Kidney (tissue), 14 donors: ENCODE results near the gene PPP6C. TPM values are rescaled to one million over a fixed set of nuclear protein-coding genes. Genes with fewer than 3 reads are reported as not detected.
"Not testable (repeated sequence)": the region's sequence is repeated elsewhere in the genome, so short reads cannot be mapped to it uniquely, and the experiment has no call there.

Experiments used
- DNase-seq, 5 donors: peaks; one replicate each; pipeline ENCODE4 v3.0.0-alpha.2; 2013 to 2020
- FAIRE-seq: peaks from 2 replicates; lab custom pipeline; 2012; peaks lifted over from hg19 to GRCh38; lab: Jason Lieb, UNC
- H3K27ac ChIP-seq, 2 donors: one replicate each; pipeline ENCODE4 v1.7.0; 2013; ENCODE audit warnings: low read depth in 2 of 2, low read length in 2 of 2, inconsistent platforms in 1 of 2
- H3K27me3 ChIP-seq: one replicate; pipeline ENCODE4 v1.7.1; 2013; ENCODE audit warnings: low read length, inconsistent platforms; ENCODE audit not compliant: control insufficient read depth, insufficient read depth
- H3K36me3 ChIP-seq, 3 donors: one replicate each; pipeline versions ENCODE4 v1.7.0 to v1.7.1; 2013; ENCODE audit warnings: low read length in 3 of 3, control low read depth in 1 of 3, inconsistent platforms in 1 of 3; ENCODE audit not compliant: insufficient read depth in 3 of 3, control insufficient read depth in 2 of 3
- H3K4me1 ChIP-seq, 3 donors: one replicate each; pipeline versions ENCODE4 v1.7.0 to v1.7.1; 2013; ENCODE audit warnings: low read length in 3 of 3, inconsistent platforms in 1 of 3, low read depth in 1 of 3; ENCODE audit not compliant: control insufficient read depth in 2 of 3, insufficient read depth in 2 of 3
- H3K4me3 ChIP-seq, 3 donors: one replicate each; pipeline versions ENCODE4 v1.7.0 to v1.8.1; 2013; ENCODE audit warnings: low read length in 3 of 3, control low read depth in 1 of 3, inconsistent platforms in 1 of 3
- H3K9ac ChIP-seq, 3 donors: one replicate each; pipeline versions ENCODE4 v1.7.0 to v1.7.1; 2013; ENCODE audit warnings: low read length in 3 of 3, control low read depth in 1 of 3, inconsistent platforms in 1 of 3
- H3K9me3 ChIP-seq, 3 donors: one replicate each; pipeline versions ENCODE4 v1.7.0 to v1.7.1; 2013; ENCODE audit warnings: low read length in 3 of 3, control low read depth in 1 of 3, inconsistent platforms in 1 of 3; ENCODE audit not compliant: control insufficient read depth in 2 of 3, insufficient read depth in 1 of 3
- CTCF ChIP-seq: IDR thresholded peaks from 3 replicates; pipeline ENCODE4 v1.5.1; 2012; ENCODE audit warnings: mild to moderate bottlenecking, moderate library complexity, borderline replicate concordance; ENCODE audit not compliant: insufficient read depth; ENCODE audit errors: extremely low read depth
- intact Hi-C: fragments of 100-400 bp; cut with DNase I; formaldehyde crosslinking; loops from one replicate; pipeline ENCODE4 v1.11.1; 2022
- polyA plus RNA-seq: library from polyadenylated mRNA; stranded (reverse); fragments of 350-450 nt; fragmentation: Illumina TruSeq; extraction: RNeasy Lipid Tissue Mini Kit (QIAGEN cat#74804); gene quantifications from one replicate; pipeline ENCODE4 v1.2.3, GENCODE V29; 2014; ENCODE audit warnings: low read depth, low replicate concordance; ENCODE audit not compliant: insufficient read depth
- total RNA-seq: library from RNA; stranded (reverse); fragmentation: NEBNext Ultra II Directional; extraction: Animal tissue kit (Norgen Biotek cat#: 25700); gene quantifications from one replicate; pipeline ENCODE4 v1.2.1, GENCODE V29; 2021
- donor health status: control.
- donor health status: control.
- donor health status: control.
- donor health status: control.
- donor health status: control.
- donor health status: DM: yes; HTN: yes; CAD: no.
- donor health status: Normal renal cell carcinoma (clear cell type).

Gene PPP6C
- total and polyA plus RNA-seq, 2 donors from 2014 or later = 30.4 to 43.9 TPM

- DNase-seq (peak in 1 of 5 donors; percentile 22), FAIRE-seq (no peak)
- Histone ChIP-seq H3K4me3 (no peak overlapping the region), H3K36me3 (peaks cover 0 to 4% (median 3%) of the 10 kb centered on the region in 3 donors), H3K27ac (no peak overlapping the region), H3K27me3 (no peaks in the 10 kb centered on the region), H3K9ac (no peak overlapping the region), H3K9me3 (no peaks in the 10 kb centered on the region), H3K4me1 (peaks cover 0 to 4% (median 0%) of the 10 kb centered on the region in 3 donors)
- intact Hi-C loops = no loop called here
- no peak for TF ChIP-seq CTCF
Measured at GRCh38 chr9:125172031-125172755, 17.4 kb downstream of the PPP6C start.

- H3K27me3 ChIP-seq = no peaks in the 10 kb centered on the region
- no peaks in the 10 kb centered on the region for H3K9me3 ChIP-seq
- intact Hi-C loops = no loop called here
- peaks cover 0 to 4% (median 0%) of the 10 kb centered on the region in 3 donors for H3K4me1 ChIP-seq
- FAIRE-seq = no peak
- H3K4me3 ChIP-seq = no peak overlapping the region
- no peak for DNase-seq
- TF ChIP-seq CTCF = no peak
- H3K27ac ChIP-seq = no peak overlapping the region
- no peak overlapping the region for H3K9ac ChIP-seq
- peaks cover 0 to 4% (median 3%) of the 10 kb centered on the region in 3 donors for H3K36me3 ChIP-seq
Measured at GRCh38 chr9:125169895-125170294, 19.7 kb downstream of the PPP6C start.

GRCh38 chr9:125166762-125167161 lies 22.8 kb downstream of the PPP6C start:
- H3K36me3 ChIP-seq = peaks cover 0 to 4% (median 3%) of the 10 kb centered on the region in 3 donors
- FAIRE-seq = no peak
- peaks cover 0 to under 1% (median 0%) of the 10 kb centered on the region in 3 donors for H3K4me1 ChIP-seq
- no peak overlapping the region for H3K27ac ChIP-seq
- H3K4me3 ChIP-seq = no peak overlapping the region
- no peak overlapping the region for H3K9ac ChIP-seq
- H3K9me3 ChIP-seq = no peaks in the 10 kb centered on the region
- H3K27me3 ChIP-seq = no peaks in the 10 kb centered on the region
- DNase-seq = no peak
- no peak for TF ChIP-seq CTCF
- intact Hi-C loops = no loop called here

GRCh38 chr9:125162891-125163290 lies 26.7 kb downstream of the PPP6C start:
- H3K27ac ChIP-seq, H3K4me3 ChIP-seq, H3K4me1 ChIP-seq, DNase-seq, H3K27me3 ChIP-seq, intact Hi-C loops, H3K9ac ChIP-seq, FAIRE-seq, H3K36me3 ChIP-seq, H3K9me3 ChIP-seq: not testable (repeated sequence)
